HG02885 (cell line): ENCODE data around the gene LRSAM1.

Experiments
- ATAC-seq: cut with Tn5 transposase; IDR thresholded peaks from one replicate; pipeline ENCODE4 v1.9.1; 2021; ENCODE audit warnings: mild to moderate bottlenecking; ENCODE audit not compliant: unreplicated experiment, poor library complexity

LRSAM1 gene

DNA sequence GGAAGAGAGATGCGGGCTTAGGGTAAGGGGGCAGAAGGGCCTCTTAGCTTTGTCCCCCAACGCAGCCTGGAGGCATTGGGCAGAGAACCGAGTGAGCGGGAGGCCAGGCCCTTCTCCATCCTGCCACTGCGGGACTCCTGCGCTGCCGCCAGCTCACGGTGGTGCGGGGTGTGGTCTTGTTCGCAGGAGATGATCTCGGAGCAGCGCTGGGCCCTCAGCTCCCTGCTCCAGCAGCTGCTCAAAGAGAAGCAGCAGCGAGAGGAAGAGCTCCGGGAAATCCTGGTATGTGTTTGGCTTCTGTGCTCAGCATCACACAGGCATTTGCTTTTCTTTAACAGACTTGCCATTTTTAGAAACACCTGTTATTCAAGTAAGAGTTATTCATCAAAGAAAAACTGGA, 41.3 kb downstream of the LRSAM1 start:
- ATAC-seq: no peak

DNA sequence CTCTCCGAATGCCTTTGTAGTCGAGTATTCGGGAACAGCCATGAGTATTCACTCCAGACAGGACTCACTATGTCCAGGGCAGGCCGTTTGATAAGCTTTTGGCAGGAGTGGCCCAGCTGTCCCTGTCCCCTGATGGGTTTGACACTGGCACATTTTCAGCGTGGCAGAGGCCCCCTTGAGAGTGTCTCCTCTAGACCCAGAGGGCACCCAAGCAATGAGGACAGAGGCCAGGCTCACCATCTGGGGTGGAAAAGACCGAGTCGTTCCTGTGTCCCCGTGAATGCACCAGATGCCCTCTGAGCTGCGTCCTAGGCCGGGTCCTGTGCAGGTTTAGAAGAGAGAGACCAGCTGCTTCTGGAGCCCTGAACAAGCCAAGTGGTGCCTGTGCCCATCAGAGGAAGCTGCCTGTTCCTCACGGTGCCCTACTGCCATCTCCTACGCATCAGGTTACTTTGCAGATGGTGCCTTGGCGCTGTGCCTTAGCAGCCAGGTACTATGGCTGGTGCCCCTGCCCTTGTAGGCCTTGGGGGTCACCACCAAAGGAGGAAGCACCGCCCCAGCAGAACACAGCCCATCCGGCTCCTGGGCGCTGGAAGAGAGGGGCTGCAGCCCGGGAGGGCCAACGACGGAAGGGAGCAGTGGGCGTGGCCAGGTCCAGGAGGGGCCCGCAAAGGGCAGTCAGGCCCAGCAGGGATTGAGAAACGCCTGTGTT, 42.4 kb downstream of the LRSAM1 start:
- no peak for ATAC-seq

DNA sequence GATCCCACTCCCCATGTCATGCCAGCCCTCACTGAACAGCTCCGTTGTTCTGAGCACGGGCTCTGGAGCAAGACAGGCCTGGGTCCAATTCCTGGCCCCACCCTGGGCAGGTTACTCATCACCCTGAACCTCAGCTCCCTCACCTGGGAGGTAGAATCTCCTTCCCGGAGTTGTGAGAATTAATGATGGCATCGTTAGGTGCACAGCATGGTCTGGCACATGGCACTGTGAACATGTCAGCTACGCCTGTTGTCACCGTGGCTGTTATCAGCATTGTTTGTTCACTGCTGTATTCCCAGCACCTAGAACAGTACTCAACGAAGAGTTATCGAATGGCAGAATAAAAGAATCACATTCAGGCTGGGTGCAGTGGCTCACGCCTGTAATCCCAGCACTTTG, 43.0 kb downstream of the LRSAM1 start:
- no peak for ATAC-seq

DNA sequence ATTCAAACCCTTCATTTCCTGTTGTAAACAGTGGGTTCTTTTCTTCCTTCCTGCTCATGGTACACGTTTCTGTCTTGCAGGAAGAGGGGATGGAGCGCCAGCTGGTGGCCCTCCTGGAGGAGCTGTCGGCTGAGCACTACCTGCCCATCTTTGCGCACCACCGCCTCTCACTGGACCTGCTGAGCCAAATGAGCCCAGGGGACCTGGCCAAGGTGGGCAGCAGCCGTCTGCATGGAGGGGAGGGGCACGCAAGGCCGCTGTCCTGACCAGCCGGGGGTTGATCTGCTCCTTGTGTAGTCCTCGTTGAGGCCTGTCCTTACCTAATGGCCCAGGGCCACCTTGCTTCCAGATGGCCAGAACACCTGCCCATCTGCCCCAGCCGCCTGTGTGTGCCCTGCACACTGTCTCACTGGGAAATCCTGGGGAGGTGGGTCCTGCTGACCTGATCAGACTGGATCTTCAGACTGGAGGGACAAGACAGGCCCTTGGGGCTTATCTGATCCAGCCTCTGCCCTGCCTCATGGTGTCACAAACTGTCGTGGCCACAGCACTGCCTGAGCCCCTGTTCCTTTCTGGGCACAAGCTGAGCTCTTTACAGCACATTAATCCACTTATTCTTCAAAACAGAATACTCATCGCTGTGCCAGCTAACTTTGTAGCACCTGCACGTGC, 44.7 kb downstream of the LRSAM1 start:
- ATAC-seq: no peak

DNA sequence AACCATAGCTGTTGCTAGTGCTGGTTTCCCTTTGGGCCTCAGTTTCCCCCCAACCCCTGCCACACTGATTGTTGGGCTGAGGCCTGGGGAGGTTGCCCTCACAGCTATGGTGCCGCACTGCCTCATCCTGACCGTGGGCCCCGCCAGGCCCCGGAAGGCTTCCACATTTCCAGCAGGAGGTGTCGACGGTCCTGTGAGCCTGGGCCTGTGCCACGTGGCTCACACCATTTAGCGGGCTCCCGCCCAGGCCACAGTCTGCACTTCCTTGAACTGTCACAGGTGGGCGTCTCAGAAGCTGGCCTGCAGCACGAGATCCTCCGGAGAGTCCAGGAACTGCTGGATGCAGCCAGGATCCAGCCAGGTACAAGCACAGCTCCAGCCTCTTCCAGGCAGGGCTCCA, 45.7 kb downstream of the LRSAM1 start:
- no peak for ATAC-seq

DNA sequence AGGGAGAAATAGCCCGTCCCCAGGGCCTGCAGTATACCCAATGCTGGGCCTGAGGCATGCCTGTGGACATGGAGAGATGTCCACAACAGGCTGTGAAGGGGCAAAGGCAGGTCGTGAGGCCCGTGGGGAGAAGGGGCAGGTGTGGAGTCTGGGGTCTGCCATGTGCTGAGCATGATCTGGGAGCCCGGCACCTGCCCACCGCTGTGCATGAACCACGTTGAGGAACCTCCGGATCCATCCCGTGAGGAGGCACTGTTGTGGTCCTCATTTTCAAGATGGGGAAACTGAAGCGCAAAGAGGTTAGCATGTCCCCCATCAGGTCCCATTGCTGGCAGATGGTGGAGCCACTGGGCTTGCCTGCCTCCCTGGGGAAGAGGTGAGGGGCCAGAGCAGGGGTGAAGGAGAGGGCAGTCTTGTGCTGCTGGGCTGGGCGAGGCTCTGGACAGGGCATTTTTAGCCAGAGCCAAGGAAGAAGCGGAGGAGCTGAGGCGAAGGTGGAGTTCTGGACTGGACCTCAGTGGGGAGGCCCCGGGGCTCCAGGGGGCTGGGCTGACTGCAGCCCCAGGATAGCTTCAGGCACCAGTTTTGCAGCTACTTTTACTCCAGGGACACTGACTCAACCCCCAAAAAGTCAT, 46.5 kb downstream of the LRSAM1 start:
- no peak for ATAC-seq

DNA sequence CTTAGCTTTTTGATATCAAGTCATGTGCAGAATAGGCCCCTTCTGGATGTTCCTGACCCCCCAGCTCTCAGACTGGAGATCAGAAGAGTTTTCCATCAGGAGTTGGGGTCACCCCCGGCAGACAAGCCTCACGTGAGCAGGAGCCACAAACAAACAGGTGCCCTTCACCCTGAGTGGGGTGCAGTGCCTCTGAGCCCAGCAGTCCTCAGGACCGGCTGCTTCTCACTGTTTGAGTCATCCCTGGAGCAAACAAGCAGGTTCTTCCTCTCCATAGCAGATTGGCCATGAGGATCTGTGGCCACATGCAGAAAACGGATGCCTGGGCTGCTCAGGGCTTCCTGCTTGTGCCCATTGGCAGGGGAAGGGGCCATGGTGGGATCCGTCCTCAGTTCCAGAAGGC, 47.0 kb downstream of the LRSAM1 start:
- no peak for ATAC-seq

DNA sequence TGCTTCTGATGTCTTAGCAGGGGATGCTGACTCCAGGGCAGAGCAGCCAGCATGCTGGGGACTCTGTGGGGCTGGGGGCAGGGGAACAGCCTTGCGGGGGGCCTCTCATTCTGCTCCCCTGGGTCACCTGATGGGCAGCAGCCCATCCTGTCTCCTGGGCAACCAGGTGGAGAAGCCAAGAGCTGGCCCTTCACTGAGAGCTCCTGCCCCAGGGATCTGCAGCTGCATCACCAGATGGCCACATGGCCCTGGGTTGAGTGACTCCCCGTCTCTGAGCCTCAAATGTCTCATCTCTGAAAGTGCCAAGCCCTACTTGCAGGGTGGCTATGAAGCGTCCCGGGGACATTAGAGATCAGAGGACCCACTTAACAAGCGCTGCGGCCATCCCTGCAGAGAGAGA, 49.1 kb downstream of the LRSAM1 start:
- no peak for ATAC-seq

DNA sequence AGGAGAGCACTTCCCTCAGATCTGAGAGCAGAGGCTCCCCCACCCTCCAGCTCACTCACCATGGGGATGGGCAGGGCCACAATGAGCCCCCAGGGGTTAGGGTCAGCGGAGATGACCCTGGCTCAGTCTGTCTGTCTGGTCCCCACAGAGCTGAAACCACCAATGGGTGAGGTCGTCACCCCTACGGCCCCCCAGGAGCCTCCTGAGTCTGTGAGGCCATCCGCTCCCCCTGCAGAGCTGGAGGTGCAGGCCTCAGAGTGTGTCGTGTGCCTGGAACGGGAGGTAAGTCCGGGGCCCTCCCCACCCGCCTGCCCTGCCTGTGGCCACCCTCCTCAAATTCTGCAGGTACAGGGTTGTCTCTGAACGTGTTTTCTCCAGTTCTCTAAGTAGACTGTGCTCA, 49.6 kb downstream of the LRSAM1 start:
- no peak for ATAC-seq

DNA sequence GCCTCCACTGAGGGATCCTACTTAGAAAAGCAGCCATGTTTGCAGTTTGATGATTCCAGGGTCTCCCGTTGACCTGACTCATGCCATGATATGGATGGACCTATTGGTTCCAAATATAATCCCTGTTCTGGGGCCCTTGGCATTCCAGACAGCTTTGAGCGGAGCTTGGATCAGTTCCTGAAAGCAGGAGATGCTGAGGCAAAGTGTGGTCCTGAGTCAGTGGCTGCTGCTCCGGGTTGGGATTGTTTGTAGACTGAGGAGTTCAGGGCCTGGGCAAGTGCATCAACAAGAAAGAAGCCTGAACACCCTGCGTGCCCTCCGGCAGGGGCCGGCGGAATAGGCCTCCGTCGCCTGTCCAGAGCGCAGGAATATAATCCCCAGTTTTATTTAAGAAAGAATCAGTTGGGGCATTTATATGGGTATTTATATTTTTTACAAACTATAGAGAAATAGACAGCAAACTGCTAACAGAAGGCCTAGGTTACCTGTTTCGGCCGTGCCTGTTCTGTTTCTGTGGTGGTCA, 50.6 kb downstream of the LRSAM1 start:
- ATAC-seq: no peak

DNA sequence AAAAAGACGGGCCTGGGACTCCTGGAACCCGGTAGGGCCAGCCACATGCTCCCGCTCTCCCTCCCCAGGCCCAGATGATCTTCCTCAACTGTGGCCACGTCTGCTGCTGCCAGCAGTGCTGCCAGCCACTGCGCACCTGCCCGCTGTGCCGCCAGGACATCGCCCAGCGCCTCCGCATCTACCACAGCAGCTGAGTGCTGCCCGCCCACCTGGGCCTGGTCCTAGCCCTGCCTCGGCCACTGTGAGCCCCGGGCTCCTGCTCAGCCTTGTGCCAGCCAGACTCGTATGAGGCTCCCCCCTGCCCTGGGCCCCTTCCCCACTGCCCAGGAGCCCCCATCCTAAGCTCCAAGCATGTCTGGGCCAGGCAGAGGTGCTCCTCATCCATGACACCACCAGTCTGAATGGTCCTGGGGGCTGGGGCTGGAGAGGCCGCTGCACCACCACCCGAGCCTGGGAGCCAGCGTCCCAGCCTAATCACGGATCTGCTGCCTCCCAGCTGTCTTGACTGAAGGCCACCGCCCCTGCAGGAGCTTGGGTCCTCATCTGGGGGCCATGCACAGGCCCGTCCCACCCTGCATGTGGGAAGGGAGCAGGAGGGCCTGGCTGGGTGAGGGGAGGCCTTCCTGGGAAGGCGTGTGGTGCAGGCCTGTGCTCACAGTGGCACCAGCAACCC, 51.5 kb downstream of the LRSAM1 start:
- no peak for ATAC-seq

DNA sequence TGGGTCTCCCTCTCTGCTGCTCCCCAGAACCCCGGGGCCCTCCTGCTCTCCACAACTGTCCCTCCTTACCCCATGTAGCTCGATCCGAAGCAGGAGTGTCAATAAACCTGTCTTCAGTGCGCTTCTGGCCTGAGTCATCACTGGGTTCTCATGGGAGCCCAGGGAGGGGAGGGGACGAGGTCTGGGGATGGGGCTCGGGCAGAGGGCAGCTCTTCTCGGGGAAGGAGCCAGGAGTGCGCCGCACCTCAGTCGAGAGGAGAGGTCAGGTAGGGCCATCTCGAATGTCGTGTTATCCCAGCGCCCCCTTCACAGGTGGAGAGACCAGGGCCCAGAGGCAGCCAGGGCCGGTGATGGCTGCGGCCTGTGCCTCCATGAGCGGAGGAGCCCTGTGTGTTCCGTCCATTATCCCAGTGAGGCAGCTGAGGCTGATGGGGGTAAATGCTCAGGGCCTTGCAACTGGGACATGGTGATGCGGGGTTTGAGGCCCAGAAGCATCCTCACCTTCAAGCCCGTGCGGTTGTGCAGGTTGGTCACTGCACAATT, 52.1 kb downstream of the LRSAM1 start:
- ATAC-seq: no peak

DNA sequence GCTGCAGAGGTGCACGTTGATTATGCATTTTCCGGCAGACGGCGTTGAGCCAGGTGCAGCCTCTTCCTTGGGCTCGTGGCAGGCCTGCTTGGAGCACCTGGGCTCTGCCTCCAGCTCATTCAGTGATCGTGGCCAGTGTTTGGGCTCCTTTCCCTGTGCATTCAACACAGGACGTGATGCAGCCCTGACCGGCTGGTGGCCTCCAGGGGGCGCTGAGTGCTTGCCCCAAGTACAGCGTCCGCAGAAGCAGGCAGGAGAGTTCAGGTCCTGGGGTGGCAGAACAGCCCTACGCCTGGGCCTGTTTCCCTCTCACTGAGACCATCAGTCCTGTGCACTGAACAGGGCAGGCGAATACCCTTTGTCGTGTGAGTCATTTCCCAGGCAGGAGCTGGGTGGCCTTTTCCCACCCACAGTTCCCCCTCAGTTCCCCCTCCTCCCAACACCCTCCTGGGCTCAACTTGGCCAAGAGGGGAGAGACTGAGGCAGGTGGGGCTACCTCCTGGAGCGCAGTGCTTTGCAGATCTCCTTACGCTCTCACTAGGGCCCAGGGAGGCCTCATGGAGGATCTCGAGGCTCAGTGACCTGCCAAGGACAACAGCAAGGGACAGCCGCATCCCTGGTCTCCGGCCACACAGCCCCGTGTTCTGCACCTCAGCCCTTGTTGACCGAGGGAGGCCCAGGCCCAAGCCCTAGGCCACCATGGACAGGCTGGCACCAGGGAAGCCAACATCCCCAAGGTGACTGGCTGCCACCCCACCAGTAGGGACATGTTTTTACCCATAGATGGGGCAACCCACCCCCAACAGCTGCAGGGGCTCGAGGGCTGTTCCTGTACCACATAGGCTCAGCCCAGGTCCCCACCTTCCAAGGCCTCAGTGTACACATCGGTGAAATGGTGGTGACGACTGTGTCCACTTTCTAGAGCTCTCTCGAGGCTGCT, 52.9 kb downstream of the LRSAM1 start:
- no peak for ATAC-seq

DNA sequence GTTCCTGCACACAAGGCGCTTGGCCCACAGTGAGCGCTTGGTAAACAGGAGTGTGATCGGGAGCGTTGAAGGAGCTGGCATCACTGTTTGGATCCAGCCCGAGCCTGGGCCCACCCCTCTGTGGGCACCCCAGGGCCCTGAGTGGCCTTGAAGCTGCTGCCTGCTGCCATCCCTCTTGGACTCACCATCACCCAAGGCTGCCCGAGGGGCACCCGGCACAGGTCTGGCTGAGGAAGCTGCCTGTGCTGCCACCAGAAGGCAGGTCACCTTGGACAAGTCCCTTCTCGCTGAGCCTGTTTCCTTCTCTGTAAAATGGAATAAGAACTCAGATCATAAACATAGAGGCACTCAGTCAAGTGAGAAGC, 53.6 kb downstream of the LRSAM1 start:
- no peak for ATAC-seq

DNA sequence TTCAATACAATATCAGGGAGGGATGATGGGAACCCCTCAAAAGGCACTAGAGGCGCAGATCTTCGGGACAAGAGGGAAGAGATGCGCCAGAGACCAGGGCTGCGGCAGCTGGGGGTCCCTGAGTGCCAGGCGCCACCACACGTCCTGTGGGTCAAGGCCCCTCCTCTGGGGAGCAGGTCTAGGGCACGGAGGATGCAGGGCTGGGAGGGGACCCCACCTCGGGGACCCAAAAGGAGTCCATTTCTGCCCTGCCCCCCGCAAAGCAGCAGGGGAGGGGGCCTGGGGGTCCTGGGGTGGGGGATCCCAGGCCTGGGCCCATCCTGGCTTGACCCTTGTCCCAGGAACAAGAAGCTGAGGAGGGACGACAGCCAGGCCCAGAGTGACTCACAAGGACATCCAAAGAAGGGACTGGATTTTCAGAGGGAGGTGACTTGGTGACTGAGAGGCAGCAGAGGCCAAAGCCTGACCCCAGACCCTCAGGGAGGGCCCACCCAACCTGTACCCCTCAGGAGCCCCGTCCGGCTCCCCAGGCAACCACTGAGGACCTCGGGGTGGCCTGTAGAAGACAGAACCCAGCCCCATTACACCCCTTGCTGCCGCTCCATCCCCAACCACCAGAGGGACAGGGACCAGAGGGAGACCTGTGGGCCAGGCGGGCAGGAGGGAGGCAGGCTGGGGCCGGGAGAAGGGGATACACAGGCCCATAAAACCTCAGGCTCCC, 54.2 kb downstream of the LRSAM1 start:
- ATAC-seq: no peak

DNA sequence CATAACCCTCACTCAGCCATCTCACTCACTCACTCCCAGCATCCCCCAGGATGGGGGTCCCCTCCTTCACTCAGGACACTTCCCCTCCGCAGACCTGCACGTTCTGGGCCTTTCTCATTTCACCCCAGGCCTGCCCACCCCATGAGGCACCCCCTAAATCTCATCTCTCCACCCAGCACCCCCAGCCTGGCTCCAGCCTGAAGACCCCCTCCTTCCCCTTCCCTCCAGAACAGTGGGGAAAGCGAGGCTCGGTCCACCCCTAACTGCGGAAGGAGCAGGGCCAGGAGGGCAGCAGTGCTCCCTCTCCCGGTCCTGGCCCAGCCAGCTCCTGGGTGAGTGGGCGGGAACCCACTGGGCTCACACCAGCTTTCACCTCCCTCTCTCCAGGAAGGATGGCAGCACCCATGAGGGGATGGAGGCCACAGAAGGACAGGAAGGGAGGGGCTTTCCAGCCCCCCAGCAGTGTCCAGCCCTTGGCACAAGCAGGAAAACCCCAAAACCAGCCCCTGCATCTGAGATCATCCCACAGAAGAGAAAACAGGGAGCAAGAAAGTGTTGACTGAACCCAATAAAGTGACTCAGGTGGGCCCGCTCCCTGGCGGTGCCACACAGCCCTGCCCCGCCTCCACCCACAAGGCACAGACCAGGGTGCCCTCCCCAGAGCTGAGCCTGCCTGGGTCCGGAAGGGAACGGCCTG, 55.0 kb downstream of the LRSAM1 start:
- no peak for ATAC-seq

DNA sequence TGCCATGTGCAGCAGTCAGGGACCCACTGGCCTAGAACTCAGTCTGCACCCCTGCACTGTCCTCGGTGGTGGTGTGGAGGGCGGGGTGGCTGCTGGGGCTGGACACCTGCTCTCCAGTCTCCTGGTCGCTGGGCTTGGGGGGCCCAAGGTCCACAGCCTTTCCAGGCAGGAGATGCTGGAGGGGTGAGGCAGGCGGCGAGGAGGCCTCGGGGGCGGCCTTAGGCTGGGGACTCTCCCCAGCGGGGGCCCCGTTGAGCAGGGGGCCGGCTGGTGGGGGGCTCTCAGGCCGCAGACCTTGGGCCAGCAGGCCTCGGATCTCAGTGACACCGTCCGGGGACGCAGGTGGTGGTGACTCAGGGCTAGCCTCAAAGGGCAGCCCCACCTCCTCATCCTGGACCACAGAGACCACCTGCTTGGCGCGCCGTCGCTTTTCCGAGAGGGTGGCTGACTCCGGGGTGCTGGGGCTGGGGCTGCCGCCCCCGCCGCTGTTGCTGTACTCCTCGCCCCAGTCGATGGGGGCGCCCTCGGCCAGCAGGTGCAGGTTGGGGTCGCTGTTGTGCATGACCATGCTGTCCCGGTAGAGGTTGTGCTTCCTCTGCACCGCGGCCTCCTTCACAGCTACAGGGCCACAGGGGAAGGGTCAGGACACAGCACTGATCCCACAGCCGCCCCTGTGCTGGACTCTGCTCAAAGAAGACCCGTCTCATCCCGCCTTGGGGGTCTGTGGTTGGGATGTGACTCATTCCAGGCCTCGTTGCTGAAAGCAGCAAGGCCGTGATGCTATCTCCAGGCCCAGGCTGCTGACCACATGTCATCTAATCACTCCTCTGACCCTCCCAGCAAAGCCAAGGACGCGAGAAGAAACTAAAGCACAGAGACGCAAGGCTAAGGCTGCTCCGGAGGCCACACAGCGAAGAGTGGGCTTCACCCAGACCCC, 55.8 kb downstream of the LRSAM1 start:
- no peak for ATAC-seq
